Stomach (tissue), 4 donors: Measurements from ENCODE around the gene THBS3.
"Not testable (repeated sequence)": the region's sequence is repeated elsewhere in the genome, so short reads cannot be mapped to it uniquely, and the experiment has no call there.

Source experiments
- EP300 ChIP-seq: sonication (generic); formaldehyde crosslinking; IDR thresholded peaks from one replicate; pipeline ENCODE4 v1.6.1; 2017; ENCODE audit warnings: antibody characterized with exemption
- POLR2A ChIP-seq, 4 donors: fragments of 450-650 bp; IDR thresholded peaks; one replicate each; pipeline ENCODE4 v1.6.1; 2016; ENCODE audit warnings: antibody characterized with exemption in 4 of 4, control low read depth in 2 of 4, mild to moderate bottlenecking in 1 of 4, moderate library complexity in 1 of 4
- POLR2AphosphoS5 ChIP-seq, 3 donors: sonication (generic); formaldehyde crosslinking; IDR thresholded peaks; one replicate each; pipeline ENCODE4 v1.6.1; 2016; ENCODE audit warnings: antibody characterized with exemption in 3 of 3
- TF ChIP-seq, protein P1 (sequence below), 7 experiments: fragments of 450-650 bp in 4 of 7; fragments of 200-600 bp in 3 of 7; sonication (generic) in 3 of 7; IDR thresholded peaks; one replicate each; pipeline ENCODE4 v1.5.1; 2016 to 2019; ENCODE audit warnings: antibody characterized with exemption in 7 of 7, control low read depth in 2 of 7, mild to moderate bottlenecking in 1 of 7

DNA sequence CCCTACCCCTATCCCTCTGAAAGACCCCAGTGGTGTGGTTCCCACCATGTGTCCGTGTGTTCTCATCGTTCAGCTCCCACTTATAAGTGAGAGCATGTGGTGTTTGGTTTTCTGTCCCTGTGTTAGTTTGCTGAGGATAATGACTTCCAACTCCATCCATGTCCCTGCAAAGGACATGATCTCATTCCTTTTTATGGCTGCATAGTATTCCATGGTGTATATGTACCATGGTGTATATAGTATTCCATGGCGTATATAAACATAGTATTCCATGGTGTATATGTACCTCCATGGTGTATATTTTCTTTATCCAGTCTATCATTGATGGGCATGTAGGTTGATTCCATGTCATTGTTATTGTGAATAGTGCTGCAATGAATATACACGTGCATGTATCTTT, 43.9 kb downstream of the THBS3 start:
- TF ChIP-seq POLR2A (IDR thresholded peaks at IDR 0.05); EP300; POLR2AphosphoS5 (IDR thresholded peaks at IDR 0.05): not testable (repeated sequence)
- TF ChIP-seq, protein P1, sequence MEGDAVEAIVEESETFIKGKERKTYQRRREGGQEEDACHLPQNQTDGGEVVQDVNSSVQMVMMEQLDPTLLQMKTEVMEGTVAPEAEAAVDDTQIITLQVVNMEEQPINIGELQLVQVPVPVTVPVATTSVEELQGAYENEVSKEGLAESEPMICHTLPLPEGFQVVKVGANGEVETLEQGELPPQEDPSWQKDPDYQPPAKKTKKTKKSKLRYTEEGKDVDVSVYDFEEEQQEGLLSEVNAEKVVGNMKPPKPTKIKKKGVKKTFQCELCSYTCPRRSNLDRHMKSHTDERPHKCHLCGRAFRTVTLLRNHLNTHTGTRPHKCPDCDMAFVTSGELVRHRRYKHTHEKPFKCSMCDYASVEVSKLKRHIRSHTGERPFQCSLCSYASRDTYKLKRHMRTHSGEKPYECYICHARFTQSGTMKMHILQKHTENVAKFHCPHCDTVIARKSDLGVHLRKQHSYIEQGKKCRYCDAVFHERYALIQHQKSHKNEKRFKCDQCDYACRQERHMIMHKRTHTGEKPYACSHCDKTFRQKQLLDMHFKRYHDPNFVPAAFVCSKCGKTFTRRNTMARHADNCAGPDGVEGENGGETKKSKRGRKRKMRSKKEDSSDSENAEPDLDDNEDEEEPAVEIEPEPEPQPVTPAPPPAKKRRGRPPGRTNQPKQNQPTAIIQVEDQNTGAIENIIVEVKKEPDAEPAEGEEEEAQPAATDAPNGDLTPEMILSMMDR (IDR thresholded peaks at IDR 0.05), result not testable (repeated sequence)
